Neural progenitor cell (in vitro differentiated cells): ENCODE measurements around the gene IQCN. TPM values are rescaled to one million over a fixed set of nuclear protein-coding genes. Genes with fewer than 3 reads are reported as not detected.

ENCODE experiments used
- DNase-seq: peaks from one replicate; pipeline ENCODE4 v3.0.0-alpha.2; 2016; ENCODE audit warnings: low spot score
- H2AFZ ChIP-seq: fragments of 200-600 bp; sonication (generic); replicated peaks from 2 replicates; pipeline ENCODE4 v1.6.1; 2016; ENCODE audit warnings: antibody characterized with exemption
- H3F3A ChIP-seq: fragments of 200-600 bp; sonication (generic); 2 replicates; pipeline ENCODE4 v1.6.1; 2016; ENCODE audit warnings: antibody characterized with exemption, low read depth
- H3K27ac ChIP-seq: fragments of 200-600 bp; sonication (generic); 2 replicates; pipeline ENCODE4 v1.5.1; 2016; ENCODE audit warnings: mild to moderate bottlenecking
- H3K27me3 ChIP-seq: fragments of 200-600 bp; sonication (generic); 2 replicates; pipeline ENCODE4 v1.6.1; 2016; ENCODE audit warnings: mild to moderate bottlenecking, moderate library complexity
- H3K36me3 ChIP-seq: fragments of 200-600 bp; sonication (generic); 2 replicates; pipeline ENCODE4 v1.5.1; 2016
- H3K4me1 ChIP-seq: fragments of 200-600 bp; sonication (generic); 2 replicates; pipeline ENCODE4 v1.6.1; 2016; ENCODE audit warnings: mixed run types
- H3K4me2 ChIP-seq: fragments of 200-600 bp; sonication (generic); 2 replicates; pipeline ENCODE4 v1.6.1; 2016
- H3K4me3 ChIP-seq: fragments of 200-600 bp; sonication (generic); 2 replicates; pipeline ENCODE4 v1.5.1; 2016
- H3K79me2 ChIP-seq: fragments of 200-600 bp; sonication (generic); 2 replicates; pipeline ENCODE4 v1.6.1; 2016; ENCODE audit warnings: low read depth
- H3K9ac ChIP-seq: fragments of 200-600 bp; sonication (generic); 2 replicates; pipeline ENCODE4 v1.6.1; 2016
- H3K9me3 ChIP-seq: fragments of 200-600 bp; sonication (generic); 2 replicates; pipeline ENCODE4 v1.5.1; 2016; ENCODE audit warnings: low read depth
- H4K20me1 ChIP-seq: fragments of 200-600 bp; sonication (generic); 2 replicates; pipeline ENCODE4 v1.6.1; 2016; ENCODE audit warnings: low read depth
- H3K27ac Mint-ChIP-seq: 3 replicates; pipeline ENCODE4 v1.8.0; 2021; ENCODE audit warnings: mixed read lengths
- H3K27me3 Mint-ChIP-seq: 2 replicates; pipeline ENCODE4 v1.8.0; 2022; ENCODE audit warnings: low read depth, mild to moderate bottlenecking, inconsistent platforms, moderate library complexity, mixed read lengths; ENCODE audit not compliant: insufficient read depth
- H3K36me3 Mint-ChIP-seq: 3 replicates; pipeline ENCODE4 v1.8.0; 2021; ENCODE audit warnings: mixed read lengths
- H3K4me1 Mint-ChIP-seq: 3 replicates; pipeline ENCODE4 v1.8.0; 2021; ENCODE audit warnings: mixed read lengths
- H3K4me3 Mint-ChIP-seq: 3 replicates; pipeline ENCODE4 v1.8.0; 2021; ENCODE audit warnings: mild to moderate bottlenecking, moderate library complexity, mixed read lengths
- H3K9me3 Mint-ChIP-seq: 3 replicates; pipeline ENCODE4 v1.8.0; 2020; ENCODE audit warnings: mixed read lengths
- EZH2 ChIP-seq: fragments of 200-600 bp; sonication (generic); IDR thresholded peaks from 2 replicates; pipeline ENCODE4 v1.6.1; 2017; ENCODE audit warnings: antibody characterized with exemption, mild to moderate bottlenecking, moderate library complexity
- EZH2phosphoT487 ChIP-seq: fragments of 200-600 bp; sonication (generic); IDR thresholded peaks from 2 replicates; pipeline ENCODE4 v1.6.1; 2017; ENCODE audit warnings: antibody characterized with exemption
- total RNA-seq: library from RNA; depleted of rRNA; stranded (reverse); fragments of >200 nt; gene quantifications from 2 replicates; pipeline ENCODE4 v1.2.3, GENCODE V29; 2015; ENCODE audit warnings: low replicate concordance
- TF ChIP-seq, protein P1 (sequence below): fragments of 200-600 bp; sonication (generic); IDR thresholded peaks from 2 replicates; pipeline ENCODE4 v1.5.1; 2017; ENCODE audit warnings: antibody characterized with exemption, mild to moderate bottlenecking

The IQCN gene
- total RNA-seq, 1 donor from 2014 or later: 0.11 TPM

DNA sequence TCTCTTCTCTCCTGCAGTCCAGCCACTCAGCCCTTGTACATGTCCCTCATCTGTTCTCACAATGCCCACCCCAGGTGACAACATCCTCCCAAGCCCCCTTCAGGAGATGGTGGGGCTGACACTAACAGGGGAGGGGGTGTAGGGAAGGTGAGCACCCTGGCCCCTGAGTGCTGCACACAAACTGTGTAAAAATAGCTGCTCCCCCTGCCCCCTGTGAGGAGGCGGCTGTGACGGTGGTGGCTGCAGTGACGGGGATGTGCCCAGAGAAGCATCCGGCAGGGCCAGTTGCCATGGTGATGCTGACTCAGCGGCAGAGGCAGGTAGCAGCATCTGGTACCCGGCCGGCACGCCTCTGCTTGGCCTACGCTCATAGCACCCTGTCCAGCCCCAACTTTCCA is 20.2 kb upstream of the IQCN start:
- Mint-ChIP-seq H3K36me3 (no peaks in the 10 kb centered on the region), H3K4me3 (no peak overlapping the region), H3K27me3 (peaks cover 20% of the 10 kb centered on the region), H3K9me3 (peaks cover 4% of the 10 kb centered on the region), H3K27ac (no peak overlapping the region), H3K4me1 (peaks cover 44% of the 10 kb centered on the region)
- no peak for TF ChIP-seq EZH2
- TF ChIP-seq, protein P1, sequence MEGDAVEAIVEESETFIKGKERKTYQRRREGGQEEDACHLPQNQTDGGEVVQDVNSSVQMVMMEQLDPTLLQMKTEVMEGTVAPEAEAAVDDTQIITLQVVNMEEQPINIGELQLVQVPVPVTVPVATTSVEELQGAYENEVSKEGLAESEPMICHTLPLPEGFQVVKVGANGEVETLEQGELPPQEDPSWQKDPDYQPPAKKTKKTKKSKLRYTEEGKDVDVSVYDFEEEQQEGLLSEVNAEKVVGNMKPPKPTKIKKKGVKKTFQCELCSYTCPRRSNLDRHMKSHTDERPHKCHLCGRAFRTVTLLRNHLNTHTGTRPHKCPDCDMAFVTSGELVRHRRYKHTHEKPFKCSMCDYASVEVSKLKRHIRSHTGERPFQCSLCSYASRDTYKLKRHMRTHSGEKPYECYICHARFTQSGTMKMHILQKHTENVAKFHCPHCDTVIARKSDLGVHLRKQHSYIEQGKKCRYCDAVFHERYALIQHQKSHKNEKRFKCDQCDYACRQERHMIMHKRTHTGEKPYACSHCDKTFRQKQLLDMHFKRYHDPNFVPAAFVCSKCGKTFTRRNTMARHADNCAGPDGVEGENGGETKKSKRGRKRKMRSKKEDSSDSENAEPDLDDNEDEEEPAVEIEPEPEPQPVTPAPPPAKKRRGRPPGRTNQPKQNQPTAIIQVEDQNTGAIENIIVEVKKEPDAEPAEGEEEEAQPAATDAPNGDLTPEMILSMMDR: no peak
- no peak for TF ChIP-seq EZH2phosphoT487
- Histone ChIP-seq H3K79me2 (no peaks in the 10 kb centered on the region), H3K9me3 (no peaks in the 10 kb centered on the region), H3K36me3 (no peaks in the 10 kb centered on the region), H3K4me1 (peaks cover 16% of the 10 kb centered on the region), H3K27me3 (no peaks in the 10 kb centered on the region), H3K9ac (no peak overlapping the region), H3K27ac (no peak overlapping the region), H4K20me1 (no peaks in the 10 kb centered on the region), H3K4me2 (peak overlapping the region; percentile 77), H3K4me3 (no peak overlapping the region), H3F3A (peaks cover 53% of the 10 kb centered on the region), H2AFZ (no peak overlapping the region)
- DNase-seq: peak; percentile 50

DNA sequence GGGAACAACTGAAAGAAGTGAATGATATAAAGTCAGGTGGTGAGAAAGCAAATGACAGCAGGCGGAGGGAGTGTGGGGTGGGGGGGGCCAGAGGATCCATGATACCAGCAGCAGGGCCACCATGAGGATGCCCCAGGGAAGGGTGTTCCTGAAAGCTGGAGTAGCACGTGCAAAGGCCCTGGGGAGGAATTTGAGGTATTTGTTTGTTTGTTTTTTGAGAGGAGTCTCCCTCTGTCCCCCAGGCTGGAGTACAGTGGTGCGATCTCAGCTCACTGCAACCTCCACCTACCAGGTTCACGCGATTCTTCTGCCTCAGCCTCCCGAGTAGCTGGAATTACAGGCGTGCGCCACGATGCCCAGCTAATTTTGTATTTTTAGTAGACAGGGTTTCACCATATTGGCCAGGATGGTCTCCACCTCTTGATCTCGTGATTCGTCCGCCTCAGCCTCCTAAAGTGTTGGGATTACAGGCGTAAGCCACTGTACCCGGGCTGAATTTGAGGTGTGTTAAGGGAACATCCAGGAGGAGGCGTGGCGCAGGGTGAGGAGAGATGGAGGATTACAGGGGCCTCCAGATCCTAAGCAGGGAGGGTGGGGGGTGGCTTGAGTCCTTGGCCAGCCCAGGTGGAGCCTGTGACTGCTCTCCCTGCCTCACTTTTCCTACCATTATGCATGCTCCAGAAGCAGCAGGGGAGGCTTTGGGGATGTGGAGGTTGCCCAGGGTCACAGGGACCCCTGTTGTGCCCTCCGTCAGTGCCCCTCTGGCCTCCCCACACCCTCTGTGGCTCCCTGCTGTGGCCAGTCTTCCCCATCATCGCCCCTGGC is 19.6 kb upstream of the IQCN start:
- Histone ChIP-seq H3K4me1 (peaks cover 16% of the 10 kb centered on the region), H3K79me2 (no peaks in the 10 kb centered on the region), H3K36me3 (no peaks in the 10 kb centered on the region), H3K4me3 (no peak overlapping the region), H3K9me3 (no peaks in the 10 kb centered on the region), H3F3A (peaks cover 53% of the 10 kb centered on the region), H3K27ac (peak overlapping the region; percentile 4), H2AFZ (no peak overlapping the region), H3K27me3 (no peaks in the 10 kb centered on the region), H3K9ac (no peak overlapping the region), H4K20me1 (no peaks in the 10 kb centered on the region), H3K4me2 (peak overlapping the region; percentile 77)
- DNase-seq: peak; percentile 78
- TF ChIP-seq, protein P1: no peak
- TF ChIP-seq EZH2phosphoT487: no peak
- TF ChIP-seq EZH2: no peak
- Mint-ChIP-seq H3K27ac (peak overlapping the region; percentile 85), H3K9me3 (peaks cover 4% of the 10 kb centered on the region), H3K4me3 (peak overlapping the region; percentile 76), H3K27me3 (peaks cover 16% of the 10 kb centered on the region), H3K4me1 (peaks cover 43% of the 10 kb centered on the region), H3K36me3 (no peaks in the 10 kb centered on the region)

DNA sequence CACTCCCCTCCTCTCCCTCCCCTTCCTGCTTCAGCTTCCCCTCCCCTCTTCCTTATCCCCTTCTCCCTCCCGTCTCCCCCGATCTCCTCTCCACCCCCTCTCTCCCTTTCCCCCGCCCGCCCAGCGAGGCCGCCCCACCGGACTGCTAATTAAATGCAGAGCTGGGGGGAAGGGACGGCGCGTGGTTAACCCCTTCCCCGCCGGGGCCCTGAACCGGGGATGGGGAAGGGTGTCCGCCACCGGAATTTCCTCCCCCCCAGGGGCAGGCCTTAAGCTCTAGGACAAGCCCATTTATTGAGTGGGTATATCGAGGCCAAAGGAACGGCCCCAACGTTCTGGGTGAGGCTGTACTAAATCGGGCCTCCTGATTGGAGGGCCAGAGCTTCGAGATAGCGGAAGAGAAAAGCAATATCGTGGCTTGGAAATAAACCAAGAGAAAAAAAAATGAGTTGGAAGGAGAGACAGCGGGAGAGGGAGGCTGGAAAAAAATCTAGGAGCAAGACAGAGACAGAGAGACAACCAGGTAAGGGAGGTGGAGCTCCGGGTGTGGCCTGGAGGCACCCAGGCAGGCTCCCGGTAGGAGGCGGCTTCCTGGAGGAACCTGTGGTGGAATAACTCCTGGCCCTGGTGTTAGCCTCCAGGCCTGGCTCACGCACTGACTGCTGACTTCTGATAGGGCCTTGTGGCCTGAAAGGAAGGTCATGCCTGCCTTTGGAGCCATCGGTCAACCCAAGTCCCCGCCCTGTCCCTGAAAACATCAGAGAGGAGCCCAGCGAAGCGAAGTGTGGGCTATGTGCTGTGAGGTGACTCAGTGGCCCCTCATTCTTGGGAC is 18.8 kb upstream of the IQCN start:
- Mint-ChIP-seq H3K27ac (peak overlapping the region; percentile 79), H3K4me3 (peak overlapping the region; percentile 89), H3K36me3 (no peaks in the 10 kb centered on the region), H3K27me3 (peaks cover 17% of the 10 kb centered on the region), H3K9me3 (peaks cover 4% of the 10 kb centered on the region), H3K4me1 (peaks cover 47% of the 10 kb centered on the region)
- Histone ChIP-seq H3K79me2 (no peaks in the 10 kb centered on the region), H3K9me3 (no peaks in the 10 kb centered on the region), H3K4me2 (peak overlapping the region; percentile 77), H4K20me1 (no peaks in the 10 kb centered on the region), H3F3A (peaks cover 60% of the 10 kb centered on the region), H3K4me1 (peaks cover 21% of the 10 kb centered on the region), H3K4me3 (peak overlapping the region; percentile 55), H3K27me3 (no peaks in the 10 kb centered on the region), H2AFZ (peak overlapping the region; percentile 21), H3K9ac (no peak overlapping the region), H3K36me3 (no peaks in the 10 kb centered on the region), H3K27ac (peak overlapping the region; percentile 22)
- DNase-seq: peak; percentile 94
- TF ChIP-seq, protein P1: no peak
- TF ChIP-seq EZH2phosphoT487: peak; percentile 37
